CD4-positive, alpha-beta T cell (primary cell): ENCODE results near the gene SLC22A13. TPM values are rescaled to one million over a fixed set of nuclear protein-coding genes. Genes with fewer than 3 reads are reported as not detected.

ENCODE experiments used
- ATAC-seq: fragments of 200-7000 bp; cut with Tn5 transposase; one replicate; pipeline ENCODE4 v1.10.0; 2022; ENCODE audit warnings: mild to moderate bottlenecking; ENCODE audit not compliant: poor library complexity
- CTCF ChIA-PET: fragments of 350-600 bp; sonication (Branson Sonifier 250); formaldehyde crosslinking; loops from one replicate; lab custom pipeline; 2021; ENCODE audit warnings: antibody characterized with exemption, inconsistent platforms; lab: Charles Lee
- POLR2A ChIA-PET: fragments of 350-600 bp; sonication (Branson Sonifier 250); formaldehyde crosslinking; loops from one replicate; lab custom pipeline; 2021; ENCODE audit warnings: antibody characterized with exemption, inconsistent platforms; lab: Charles Lee
- DNase-seq, 14 experiments: peaks; one replicate each; pipeline ENCODE4 v3.0.0-alpha.2; 2013 to 2020; ENCODE audit warnings: mixed read lengths in 2 of 14
- H3K27ac ChIP-seq, 2 donors: one replicate each; pipeline versions ENCODE4 v1.5.1 to v1.7.0; 2013; ENCODE audit warnings: low read length in 2 of 2, low read depth in 1 of 2, mild to moderate bottlenecking in 1 of 2
- H3K27me3 ChIP-seq, 2 experiments: 1 replicate in 1 of 2; 2 replicates in 1 of 2; pipeline versions ENCODE4 v1.6.1 to v1.7.0; 2013; ENCODE audit warnings: low read length in 2 of 2, control low read depth in 1 of 2, mild to moderate bottlenecking in 1 of 2, moderate library complexity in 1 of 2; ENCODE audit not compliant: insufficient read depth in 2 of 2, control insufficient read depth in 1 of 2
- H3K36me3 ChIP-seq: one replicate; pipeline ENCODE4 v1.6.1; 2013; ENCODE audit warnings: low read length, control low read depth; ENCODE audit not compliant: insufficient read depth
- H3K4me1 ChIP-seq: one replicate; pipeline ENCODE4 v1.6.1; 2013; ENCODE audit warnings: low read length, control low read depth; ENCODE audit not compliant: insufficient read depth
- H3K4me3 ChIP-seq: one replicate; pipeline ENCODE4 v1.5.1; 2013; ENCODE audit warnings: mild to moderate bottlenecking, low read length, moderate library complexity
- H3K9me3 ChIP-seq, 2 experiments: 1 replicate in 1 of 2; 2 replicates in 1 of 2; pipeline versions ENCODE4 v1.6.1 to v1.7.0; 2013; ENCODE audit warnings: low read length in 2 of 2, mild to moderate bottlenecking in 2 of 2, control low read depth in 1 of 2, moderate library complexity in 1 of 2; ENCODE audit not compliant: control insufficient read depth in 1 of 2, insufficient read depth in 1 of 2
- H3K27ac Mint-ChIP-seq: one replicate; pipeline ENCODE4 v1.8.0; 2020; ENCODE audit warnings: mixed read lengths
- H3K27me3 Mint-ChIP-seq: one replicate; pipeline ENCODE4 v1.8.0; 2021; ENCODE audit warnings: mixed read lengths
- H3K36me3 Mint-ChIP-seq: one replicate; pipeline ENCODE4 v1.8.0; 2021; ENCODE audit warnings: low read depth, mixed read lengths
- H3K4me1 Mint-ChIP-seq: one replicate; pipeline ENCODE4 v1.8.0; 2021; ENCODE audit warnings: low read depth, mixed read lengths
- H3K4me3 Mint-ChIP-seq: one replicate; pipeline ENCODE4 v1.8.0; 2020; ENCODE audit warnings: mild to moderate bottlenecking, mixed read lengths
- H3K9me3 Mint-ChIP-seq: one replicate; pipeline ENCODE4 v1.8.0; 2020; ENCODE audit warnings: mixed read lengths
- intact Hi-C, 2 experiments: fragments of 100-400 bp; cut with DNase I in 1 of 2; cut with micrococcal nuclease in 1 of 2; formaldehyde crosslinking; loops; one replicate each; pipeline versions ENCODE4 v1.15.1 to v1.9.0; 2023 to 2025; cut with DNase I, micrococcal nuclease
- total RNA-seq, 174 experiments: library from RNA in 2 of 174; stranded (reverse) in 2 of 174; gene quantifications; one replicate each; pipeline ENCODE4 v1.2.3 and lab custom pipeline; 2021 to 2026
- TF ChIP-seq, protein P1 (sequence below): fragments of 200-600 bp; IDR thresholded peaks from one replicate; pipeline ENCODE4 v1.8.0; 2022; ENCODE audit warnings: antibody characterized with exemption, mild to moderate bottlenecking

The SLC22A13 gene
- total RNA-seq, 2 experiments from 2014 or later = 0.19 to 0.22 TPM

DNA sequence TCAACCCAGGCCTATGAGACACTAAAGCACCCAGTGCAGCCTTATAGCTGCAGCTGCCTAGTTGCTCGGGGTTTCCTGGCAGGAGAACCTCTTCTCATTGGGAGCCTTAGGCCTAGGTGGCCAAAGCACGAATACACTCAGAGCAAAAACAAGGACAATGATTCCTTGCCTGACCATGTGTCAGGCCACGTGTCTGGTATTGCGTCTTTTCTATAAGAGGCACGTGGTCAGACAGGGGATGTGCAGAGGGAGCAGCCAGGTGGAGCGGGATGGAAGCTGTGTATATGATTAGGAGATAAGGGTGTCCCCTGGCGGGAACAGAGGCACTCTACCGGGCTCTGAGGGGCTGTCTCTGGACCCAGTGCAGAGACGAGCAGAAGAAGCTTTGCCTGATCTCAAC, 42.8 kb downstream of the SLC22A13 start:
- TF ChIP-seq, protein P1, sequence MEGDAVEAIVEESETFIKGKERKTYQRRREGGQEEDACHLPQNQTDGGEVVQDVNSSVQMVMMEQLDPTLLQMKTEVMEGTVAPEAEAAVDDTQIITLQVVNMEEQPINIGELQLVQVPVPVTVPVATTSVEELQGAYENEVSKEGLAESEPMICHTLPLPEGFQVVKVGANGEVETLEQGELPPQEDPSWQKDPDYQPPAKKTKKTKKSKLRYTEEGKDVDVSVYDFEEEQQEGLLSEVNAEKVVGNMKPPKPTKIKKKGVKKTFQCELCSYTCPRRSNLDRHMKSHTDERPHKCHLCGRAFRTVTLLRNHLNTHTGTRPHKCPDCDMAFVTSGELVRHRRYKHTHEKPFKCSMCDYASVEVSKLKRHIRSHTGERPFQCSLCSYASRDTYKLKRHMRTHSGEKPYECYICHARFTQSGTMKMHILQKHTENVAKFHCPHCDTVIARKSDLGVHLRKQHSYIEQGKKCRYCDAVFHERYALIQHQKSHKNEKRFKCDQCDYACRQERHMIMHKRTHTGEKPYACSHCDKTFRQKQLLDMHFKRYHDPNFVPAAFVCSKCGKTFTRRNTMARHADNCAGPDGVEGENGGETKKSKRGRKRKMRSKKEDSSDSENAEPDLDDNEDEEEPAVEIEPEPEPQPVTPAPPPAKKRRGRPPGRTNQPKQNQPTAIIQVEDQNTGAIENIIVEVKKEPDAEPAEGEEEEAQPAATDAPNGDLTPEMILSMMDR = no peak
- ChIA-PET CTCF (no interaction called here), POLR2A (no interaction called here)
- Mint-ChIP-seq H3K27me3 (no peaks in the 10 kb centered on the region), H3K4me3 (no peak overlapping the region), H3K36me3 (no peaks in the 10 kb centered on the region), H3K4me1 (no peaks in the 10 kb centered on the region), H3K27ac (no peak overlapping the region), H3K9me3 (peaks cover 4% of the 10 kb centered on the region)
- H3K27me3 ChIP-seq = peaks cover 0 to 5% of the 10 kb centered on the region in 2 experiments
- H3K4me3 ChIP-seq = no peak overlapping the region
- ATAC-seq (no peak), DNase-seq (no peak)
- peaks cover 0 to 6% of the 10 kb centered on the region in 2 experiments for H3K9me3 ChIP-seq
- intact Hi-C loops = no loop called here
- H3K36me3 ChIP-seq = no peaks in the 10 kb centered on the region
- no peak overlapping the region for H3K27ac ChIP-seq
- H3K4me1 ChIP-seq = no peaks in the 10 kb centered on the region

DNA sequence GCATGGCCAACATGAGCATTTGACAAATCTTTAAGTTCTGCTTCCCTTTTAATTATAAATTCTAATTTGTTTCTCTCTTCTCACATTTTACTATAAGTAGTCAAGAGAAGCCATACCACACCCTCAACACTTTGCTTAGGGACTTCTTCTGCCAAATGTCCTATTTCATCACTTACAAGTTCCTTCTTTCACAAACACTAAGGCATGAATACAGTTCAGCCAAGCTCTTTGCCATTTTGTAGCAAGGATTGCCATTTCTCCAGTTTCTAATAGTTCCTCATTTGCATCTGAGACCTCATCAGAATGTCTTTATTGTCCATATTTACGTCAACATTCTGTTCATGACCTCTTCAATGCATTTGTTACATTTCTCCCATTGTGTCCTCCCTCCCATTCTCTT, 45.9 kb downstream of the SLC22A13 start:
- Mint-ChIP-seq H3K4me3 (no peak overlapping the region), H3K36me3 (no peaks in the 10 kb centered on the region), H3K27ac (no peak overlapping the region), H3K9me3 (no peaks in the 10 kb centered on the region), H3K4me1 (no peaks in the 10 kb centered on the region), H3K27me3 (no peaks in the 10 kb centered on the region)
- H3K4me1 ChIP-seq = no peaks in the 10 kb centered on the region
- no peak for DNase-seq
- TF ChIP-seq, protein P1 = no peak
- CTCF ChIA-PET = no interaction called here
- H3K9me3 ChIP-seq = no peaks in the 10 kb centered on the region
- ATAC-seq = no peak
- POLR2A ChIA-PET = no interaction called here
- no peaks in the 10 kb centered on the region for H3K36me3 ChIP-seq
- no peak overlapping the region for H3K4me3 ChIP-seq
- H3K27ac ChIP-seq = no peak overlapping the region
- intact Hi-C loops = no loop called here
- peaks cover 0 to 5% of the 10 kb centered on the region in 2 experiments for H3K27me3 ChIP-seq

DNA sequence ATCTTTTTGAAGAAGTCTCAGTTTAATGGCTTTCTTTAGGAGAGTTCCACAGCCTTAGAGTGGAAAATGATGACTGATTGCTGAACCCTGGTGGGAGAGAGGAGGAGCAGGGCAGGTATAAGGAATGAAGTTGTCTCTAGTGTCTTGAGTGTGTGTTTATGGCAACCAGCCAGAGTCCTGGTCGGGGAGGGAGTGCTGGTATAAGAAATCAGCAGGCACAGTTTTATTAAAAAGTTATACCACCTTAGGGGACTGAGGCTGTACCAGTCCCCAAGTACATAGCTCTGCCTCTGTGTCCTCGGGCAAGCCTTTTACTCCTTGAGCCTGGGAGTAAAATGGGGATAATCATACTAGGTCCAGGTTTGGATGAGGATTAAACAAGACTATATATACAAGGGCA, 46.3 kb downstream of the SLC22A13 start:
- no peak overlapping the region for H3K27ac ChIP-seq
- H3K4me3 Mint-ChIP-seq = no peak overlapping the region
- CTCF ChIA-PET = no interaction called here
- no peaks in the 10 kb centered on the region for H3K36me3 ChIP-seq
- no peaks in the 10 kb centered on the region for H3K4me1 Mint-ChIP-seq
- no peaks in the 10 kb centered on the region for H3K9me3 ChIP-seq
- H3K27me3 ChIP-seq = peaks cover 0 to 5% of the 10 kb centered on the region in 2 experiments
- TF ChIP-seq, protein P1 = no peak
- DNase-seq (no peak), ATAC-seq (no peak)
- H3K27ac Mint-ChIP-seq = no peak overlapping the region
- H3K36me3 Mint-ChIP-seq = no peaks in the 10 kb centered on the region
- intact Hi-C loops = no loop called here
- no peaks in the 10 kb centered on the region for H3K9me3 Mint-ChIP-seq
- H3K4me3 ChIP-seq = no peak overlapping the region
- no peaks in the 10 kb centered on the region for H3K27me3 Mint-ChIP-seq
- H3K4me1 ChIP-seq = no peaks in the 10 kb centered on the region
- POLR2A ChIA-PET = no interaction called here
